A549 (cell line): ENCODE data around the gene OARD1.

ENCODE experiments used
- BCL3 ChIP-seq: fragments of >200 bp; sonication (Bioruptor Twin); formaldehyde crosslinking; IDR thresholded peaks from 3 replicates; pipeline ENCODE4 v1.6.1; 2016
- CBX8 ChIP-seq: fragments of 200-600 bp; sonication (generic); IDR thresholded peaks from 2 replicates; pipeline ENCODE4 v1.6.1; 2016
- CHD2 ChIP-seq: fragments of 150-350 bp; IDR thresholded peaks from 2 replicates; pipeline ENCODE4 v1.6.1; 2014; ENCODE audit warnings: low read length; ENCODE audit not compliant: partially characterized antibody
- EHMT2 ChIP-seq: fragments of 200-600 bp; sonication (generic); IDR thresholded peaks from 2 replicates; pipeline ENCODE4 v1.6.1; 2016; ENCODE audit warnings: antibody characterized with exemption, low read depth, mild to moderate bottlenecking, moderate library complexity
- ESRRA ChIP-seq: fragments of 150-350 bp; IDR thresholded peaks from 2 replicates; pipeline ENCODE4 v1.6.1; 2014; ENCODE audit warnings: mild to moderate bottlenecking, low read length, borderline replicate concordance
- HOXA7 ChIP-seq: fragments of 250-450 bp; sonication (Bioruptor Pico); IDR thresholded peaks from 2 replicates; pipeline ENCODE4 v1.5.0; 2020; ENCODE audit warnings: mild to moderate bottlenecking, moderate library complexity
- JUNB ChIP-seq: fragments of >200 bp; sonication (Bioruptor Twin); formaldehyde crosslinking; IDR thresholded peaks from 2 replicates; pipeline ENCODE4 v1.6.1; 2016
- MAX ChIP-seq: IDR thresholded peaks from 2 replicates; pipeline ENCODE4 v1.6.1; 2012
- PBX3 ChIP-seq: IDR thresholded peaks from 2 replicates; pipeline ENCODE4 v1.6.1; 2012
- POLR2A ChIP-seq: IDR thresholded peaks from 2 replicates; pipeline ENCODE4 v1.6.1; 2012; ENCODE audit warnings: mild to moderate bottlenecking, low read length
- RCOR1 ChIP-seq: fragments of 150-350 bp; IDR thresholded peaks from 2 replicates; pipeline ENCODE4 v1.6.1; 2014; ENCODE audit warnings: antibody characterized with exemption, low read length, low read depth
- TF ChIP-seq, protein P1 (sequence below): fragments of >200 bp; sonication (Bioruptor Twin); formaldehyde crosslinking; IDR thresholded peaks from 3 replicates; pipeline ENCODE4 v1.5.1; 2016
- TF ChIP-seq, protein P2 (sequence below): fragments of 200-600 bp; sonication (generic); IDR thresholded peaks from 2 replicates; pipeline ENCODE4 v1.6.1; 2016; ENCODE audit warnings: antibody characterized with exemption, mild to moderate bottlenecking, moderate library complexity

DNA sequence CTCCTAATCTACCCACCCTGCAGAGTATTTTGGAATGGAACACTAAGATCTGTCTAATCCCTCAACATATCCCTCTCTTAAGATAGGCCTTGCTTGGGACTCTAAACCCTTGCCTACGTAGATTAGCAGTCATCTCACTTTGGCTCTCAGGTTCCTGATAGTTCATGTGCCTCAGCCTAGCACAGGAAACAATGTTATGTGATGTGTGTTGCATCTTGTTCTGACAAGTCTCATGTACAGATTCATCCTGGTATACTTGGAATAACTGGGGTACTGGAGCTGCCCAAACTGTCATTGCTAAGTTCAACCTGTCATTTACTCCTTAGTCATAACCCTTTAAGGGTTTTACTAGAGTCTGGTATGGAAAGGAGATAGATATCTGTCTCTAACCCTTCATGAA is 47.9 kb upstream of the OARD1 start:
- no peak for TF ChIP-seq CBX8
- TF ChIP-seq, protein P1, sequence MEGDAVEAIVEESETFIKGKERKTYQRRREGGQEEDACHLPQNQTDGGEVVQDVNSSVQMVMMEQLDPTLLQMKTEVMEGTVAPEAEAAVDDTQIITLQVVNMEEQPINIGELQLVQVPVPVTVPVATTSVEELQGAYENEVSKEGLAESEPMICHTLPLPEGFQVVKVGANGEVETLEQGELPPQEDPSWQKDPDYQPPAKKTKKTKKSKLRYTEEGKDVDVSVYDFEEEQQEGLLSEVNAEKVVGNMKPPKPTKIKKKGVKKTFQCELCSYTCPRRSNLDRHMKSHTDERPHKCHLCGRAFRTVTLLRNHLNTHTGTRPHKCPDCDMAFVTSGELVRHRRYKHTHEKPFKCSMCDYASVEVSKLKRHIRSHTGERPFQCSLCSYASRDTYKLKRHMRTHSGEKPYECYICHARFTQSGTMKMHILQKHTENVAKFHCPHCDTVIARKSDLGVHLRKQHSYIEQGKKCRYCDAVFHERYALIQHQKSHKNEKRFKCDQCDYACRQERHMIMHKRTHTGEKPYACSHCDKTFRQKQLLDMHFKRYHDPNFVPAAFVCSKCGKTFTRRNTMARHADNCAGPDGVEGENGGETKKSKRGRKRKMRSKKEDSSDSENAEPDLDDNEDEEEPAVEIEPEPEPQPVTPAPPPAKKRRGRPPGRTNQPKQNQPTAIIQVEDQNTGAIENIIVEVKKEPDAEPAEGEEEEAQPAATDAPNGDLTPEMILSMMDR: no peak
- TF ChIP-seq, protein P2, sequence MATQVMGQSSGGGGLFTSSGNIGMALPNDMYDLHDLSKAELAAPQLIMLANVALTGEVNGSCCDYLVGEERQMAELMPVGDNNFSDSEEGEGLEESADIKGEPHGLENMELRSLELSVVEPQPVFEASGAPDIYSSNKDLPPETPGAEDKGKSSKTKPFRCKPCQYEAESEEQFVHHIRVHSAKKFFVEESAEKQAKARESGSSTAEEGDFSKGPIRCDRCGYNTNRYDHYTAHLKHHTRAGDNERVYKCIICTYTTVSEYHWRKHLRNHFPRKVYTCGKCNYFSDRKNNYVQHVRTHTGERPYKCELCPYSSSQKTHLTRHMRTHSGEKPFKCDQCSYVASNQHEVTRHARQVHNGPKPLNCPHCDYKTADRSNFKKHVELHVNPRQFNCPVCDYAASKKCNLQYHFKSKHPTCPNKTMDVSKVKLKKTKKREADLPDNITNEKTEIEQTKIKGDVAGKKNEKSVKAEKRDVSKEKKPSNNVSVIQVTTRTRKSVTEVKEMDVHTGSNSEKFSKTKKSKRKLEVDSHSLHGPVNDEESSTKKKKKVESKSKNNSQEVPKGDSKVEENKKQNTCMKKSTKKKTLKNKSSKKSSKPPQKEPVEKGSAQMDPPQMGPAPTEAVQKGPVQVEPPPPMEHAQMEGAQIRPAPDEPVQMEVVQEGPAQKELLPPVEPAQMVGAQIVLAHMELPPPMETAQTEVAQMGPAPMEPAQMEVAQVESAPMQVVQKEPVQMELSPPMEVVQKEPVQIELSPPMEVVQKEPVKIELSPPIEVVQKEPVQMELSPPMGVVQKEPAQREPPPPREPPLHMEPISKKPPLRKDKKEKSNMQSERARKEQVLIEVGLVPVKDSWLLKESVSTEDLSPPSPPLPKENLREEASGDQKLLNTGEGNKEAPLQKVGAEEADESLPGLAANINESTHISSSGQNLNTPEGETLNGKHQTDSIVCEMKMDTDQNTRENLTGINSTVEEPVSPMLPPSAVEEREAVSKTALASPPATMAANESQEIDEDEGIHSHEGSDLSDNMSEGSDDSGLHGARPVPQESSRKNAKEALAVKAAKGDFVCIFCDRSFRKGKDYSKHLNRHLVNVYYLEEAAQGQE: no peak
- no peak for TF ChIP-seq BCL3
- no peak for TF ChIP-seq MAX
- TF ChIP-seq RCOR1: no peak
- no peak for TF ChIP-seq PBX3
- no peak for TF ChIP-seq POLR2A
- TF ChIP-seq HOXA7 (CRISPR knock-in tag): no peak
- TF ChIP-seq JUNB: no peak
- TF ChIP-seq EHMT2: no peak
- no peak for TF ChIP-seq ESRRA
- no peak for TF ChIP-seq CHD2
